Neural progenitor cell (in vitro differentiated cells): ENCODE measurements around the gene ADCY9. TPM values are rescaled to one million over a fixed set of nuclear protein-coding genes. Genes with fewer than 3 reads are reported as not detected.

Experiments used
- DNase-seq: peaks from one replicate; pipeline ENCODE4 v3.0.0-alpha.2; 2016; ENCODE audit warnings: low spot score
- H2AFZ ChIP-seq: fragments of 200-600 bp; sonication (generic); replicated peaks from 2 replicates; pipeline ENCODE4 v1.6.1; 2016; ENCODE audit warnings: antibody characterized with exemption
- H3F3A ChIP-seq: fragments of 200-600 bp; sonication (generic); 2 replicates; pipeline ENCODE4 v1.6.1; 2016; ENCODE audit warnings: antibody characterized with exemption, low read depth
- H3K27ac ChIP-seq: fragments of 200-600 bp; sonication (generic); 2 replicates; pipeline ENCODE4 v1.5.1; 2016; ENCODE audit warnings: mild to moderate bottlenecking
- H3K27me3 ChIP-seq: fragments of 200-600 bp; sonication (generic); 2 replicates; pipeline ENCODE4 v1.6.1; 2016; ENCODE audit warnings: mild to moderate bottlenecking, moderate library complexity
- H3K36me3 ChIP-seq: fragments of 200-600 bp; sonication (generic); 2 replicates; pipeline ENCODE4 v1.5.1; 2016
- H3K4me1 ChIP-seq: fragments of 200-600 bp; sonication (generic); 2 replicates; pipeline ENCODE4 v1.6.1; 2016; ENCODE audit warnings: mixed run types
- H3K4me2 ChIP-seq: fragments of 200-600 bp; sonication (generic); 2 replicates; pipeline ENCODE4 v1.6.1; 2016
- H3K4me3 ChIP-seq: fragments of 200-600 bp; sonication (generic); 2 replicates; pipeline ENCODE4 v1.5.1; 2016
- H3K79me2 ChIP-seq: fragments of 200-600 bp; sonication (generic); 2 replicates; pipeline ENCODE4 v1.6.1; 2016; ENCODE audit warnings: low read depth
- H3K9ac ChIP-seq: fragments of 200-600 bp; sonication (generic); 2 replicates; pipeline ENCODE4 v1.6.1; 2016
- H3K9me3 ChIP-seq: fragments of 200-600 bp; sonication (generic); 2 replicates; pipeline ENCODE4 v1.5.1; 2016; ENCODE audit warnings: low read depth
- H4K20me1 ChIP-seq: fragments of 200-600 bp; sonication (generic); 2 replicates; pipeline ENCODE4 v1.6.1; 2016; ENCODE audit warnings: low read depth
- H3K27ac Mint-ChIP-seq: 3 replicates; pipeline ENCODE4 v1.8.0; 2021; ENCODE audit warnings: mixed read lengths
- H3K27me3 Mint-ChIP-seq: 2 replicates; pipeline ENCODE4 v1.8.0; 2022; ENCODE audit warnings: low read depth, mild to moderate bottlenecking, inconsistent platforms, moderate library complexity, mixed read lengths; ENCODE audit not compliant: insufficient read depth
- H3K36me3 Mint-ChIP-seq: 3 replicates; pipeline ENCODE4 v1.8.0; 2021; ENCODE audit warnings: mixed read lengths
- H3K4me1 Mint-ChIP-seq: 3 replicates; pipeline ENCODE4 v1.8.0; 2021; ENCODE audit warnings: mixed read lengths
- H3K4me3 Mint-ChIP-seq: 3 replicates; pipeline ENCODE4 v1.8.0; 2021; ENCODE audit warnings: mild to moderate bottlenecking, moderate library complexity, mixed read lengths
- H3K9me3 Mint-ChIP-seq: 3 replicates; pipeline ENCODE4 v1.8.0; 2020; ENCODE audit warnings: mixed read lengths
- EZH2 ChIP-seq: fragments of 200-600 bp; sonication (generic); IDR thresholded peaks from 2 replicates; pipeline ENCODE4 v1.6.1; 2017; ENCODE audit warnings: antibody characterized with exemption, mild to moderate bottlenecking, moderate library complexity
- EZH2phosphoT487 ChIP-seq: fragments of 200-600 bp; sonication (generic); IDR thresholded peaks from 2 replicates; pipeline ENCODE4 v1.6.1; 2017; ENCODE audit warnings: antibody characterized with exemption
- total RNA-seq: library from RNA; depleted of rRNA; stranded (reverse); fragments of >200 nt; gene quantifications from 2 replicates; pipeline ENCODE4 v1.2.3, GENCODE V29; 2015; ENCODE audit warnings: low replicate concordance
- TF ChIP-seq, protein P1 (sequence below): fragments of 200-600 bp; sonication (generic); IDR thresholded peaks from 2 replicates; pipeline ENCODE4 v1.5.1; 2017; ENCODE audit warnings: antibody characterized with exemption, mild to moderate bottlenecking

ADCY9 gene
- 1.2 and 3.4 TPM in 2 replicates for total RNA-seq

DNA sequence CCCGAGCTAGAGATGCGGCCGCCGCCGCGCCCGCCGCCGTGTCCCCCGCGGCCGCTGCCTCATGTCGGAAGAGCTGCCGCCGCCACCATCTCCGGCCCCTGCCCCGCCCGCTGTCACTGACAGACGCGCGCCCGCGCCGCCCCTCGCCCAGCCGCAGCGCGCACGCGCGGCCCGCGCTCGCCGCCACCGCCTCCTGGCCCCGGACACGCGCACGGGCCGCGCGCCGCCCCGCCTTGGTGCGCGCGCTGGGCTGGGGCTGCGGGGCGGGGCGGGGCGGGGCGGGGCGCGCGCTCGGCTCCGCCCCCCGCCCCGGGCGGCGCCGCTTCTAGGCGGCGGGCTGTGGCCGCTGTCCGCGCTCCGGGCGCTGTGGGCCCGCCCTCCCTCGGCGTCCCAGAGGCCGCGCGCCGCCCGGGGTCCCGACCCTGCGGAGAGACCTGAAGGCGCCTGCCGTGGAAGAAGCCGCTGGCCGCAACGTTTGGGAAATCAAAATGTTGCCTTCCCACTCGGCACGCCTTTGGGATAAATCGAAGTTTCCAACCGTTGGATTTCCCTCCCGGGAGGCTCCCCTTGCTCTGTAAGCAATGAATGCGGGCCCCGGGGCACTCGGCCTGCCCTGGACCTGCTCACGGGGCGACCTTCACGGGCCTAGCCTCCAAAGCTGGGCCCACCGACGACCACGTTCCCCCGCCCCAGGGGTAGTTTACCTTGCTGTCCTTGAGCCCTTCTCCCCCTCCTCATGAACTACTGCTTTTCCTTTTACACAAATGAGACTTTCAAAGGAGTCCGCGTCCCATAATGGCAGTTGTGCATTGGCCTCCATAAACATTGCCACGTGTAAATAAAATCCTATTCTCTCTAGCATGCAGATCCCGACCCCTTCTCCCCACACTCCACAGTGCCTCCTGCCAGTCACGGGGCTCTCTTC lies at the start of gene ADCY9:
ADCY9 (minus strand) TSS at position 118 of the 925 bp plus-strand sequence. CDS start 1,000 bp downstream, outside the sequence.
- H3K4me3 Mint-ChIP-seq, result peak within 1 kb of the TSS; percentile 89
- H3K4me3 ChIP-seq, result peak within 1 kb of the TSS; percentile 61
- peak within 1 kb of the TSS; percentile 90 for H3K4me2 ChIP-seq
- H3K9ac ChIP-seq, result no peak within 1 kb of the TSS
- H3K27me3 ChIP-seq, result peaks cover 58% of the 10 kb centered on the region
- H2AFZ ChIP-seq, result peak within 1 kb of the TSS; percentile 98
- peaks cover 11% of the 10 kb centered on the region for H3K27me3 Mint-ChIP-seq
- DNase-seq, result peak; percentile 96
- no peaks in the 10 kb centered on the region for H4K20me1 ChIP-seq
- no peak within 1 kb of the TSS for H3K27ac ChIP-seq
- H3K4me1 Mint-ChIP-seq, result peaks cover 38% of the 10 kb centered on the region
- H3K79me2 ChIP-seq, result no peaks in the 10 kb centered on the region
- peaks cover 9% of the 10 kb centered on the region for H3F3A ChIP-seq
- peaks cover 2% of the 10 kb centered on the region for H3K9me3 Mint-ChIP-seq
- H3K4me1 ChIP-seq, result peaks cover 4% of the 10 kb centered on the region
- no peaks in the 10 kb centered on the region for H3K9me3 ChIP-seq
- peak within 1 kb of the TSS; percentile 29 for H3K27ac Mint-ChIP-seq
- H3K36me3 Mint-ChIP-seq, result peaks cover 11% of the 10 kb centered on the region
- no peaks in the 10 kb centered on the region for H3K36me3 ChIP-seq
- TF ChIP-seq, protein P1, sequence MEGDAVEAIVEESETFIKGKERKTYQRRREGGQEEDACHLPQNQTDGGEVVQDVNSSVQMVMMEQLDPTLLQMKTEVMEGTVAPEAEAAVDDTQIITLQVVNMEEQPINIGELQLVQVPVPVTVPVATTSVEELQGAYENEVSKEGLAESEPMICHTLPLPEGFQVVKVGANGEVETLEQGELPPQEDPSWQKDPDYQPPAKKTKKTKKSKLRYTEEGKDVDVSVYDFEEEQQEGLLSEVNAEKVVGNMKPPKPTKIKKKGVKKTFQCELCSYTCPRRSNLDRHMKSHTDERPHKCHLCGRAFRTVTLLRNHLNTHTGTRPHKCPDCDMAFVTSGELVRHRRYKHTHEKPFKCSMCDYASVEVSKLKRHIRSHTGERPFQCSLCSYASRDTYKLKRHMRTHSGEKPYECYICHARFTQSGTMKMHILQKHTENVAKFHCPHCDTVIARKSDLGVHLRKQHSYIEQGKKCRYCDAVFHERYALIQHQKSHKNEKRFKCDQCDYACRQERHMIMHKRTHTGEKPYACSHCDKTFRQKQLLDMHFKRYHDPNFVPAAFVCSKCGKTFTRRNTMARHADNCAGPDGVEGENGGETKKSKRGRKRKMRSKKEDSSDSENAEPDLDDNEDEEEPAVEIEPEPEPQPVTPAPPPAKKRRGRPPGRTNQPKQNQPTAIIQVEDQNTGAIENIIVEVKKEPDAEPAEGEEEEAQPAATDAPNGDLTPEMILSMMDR, result no peak
- TF ChIP-seq EZH2 (no peak), EZH2phosphoT487 (no peak)

DNA sequence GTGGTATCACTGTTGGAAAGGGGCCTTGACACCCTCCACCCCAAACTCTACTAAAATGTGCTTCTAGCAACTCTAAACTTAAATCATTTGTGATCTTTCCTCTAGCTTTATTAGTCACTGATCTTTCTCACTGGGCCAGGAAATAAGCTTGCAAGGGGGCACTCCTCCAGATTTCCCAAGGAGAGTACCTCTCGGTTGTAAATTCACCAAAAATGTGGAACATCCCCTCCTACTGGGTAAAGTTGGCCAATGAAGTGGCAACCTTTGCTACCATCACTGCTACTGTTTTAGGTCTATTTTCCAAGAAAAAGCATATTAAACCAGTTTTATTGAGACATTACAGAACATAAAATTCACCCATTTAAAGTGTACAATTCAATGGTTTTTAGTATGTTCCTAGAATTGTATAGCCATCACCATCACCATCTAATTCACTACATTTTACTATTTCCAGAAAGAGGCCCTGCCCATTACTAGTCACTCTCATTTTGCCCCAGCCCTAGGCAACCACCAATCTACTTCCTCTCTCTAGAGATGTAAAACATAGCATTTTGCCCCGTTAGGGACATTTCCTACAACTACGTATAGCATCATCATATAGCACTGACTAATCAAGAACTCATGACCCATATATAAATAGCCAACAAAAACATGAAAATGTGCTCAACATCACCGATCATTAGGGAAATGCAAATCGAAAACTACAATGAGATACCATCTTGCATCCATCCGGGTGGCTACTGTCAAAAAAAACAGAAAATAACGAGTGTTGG lies 44.6 kb upstream of the ADCY9 start:
- no peak overlapping the region for H3K4me3 Mint-ChIP-seq
- DNase-seq, result no peak
- Histone ChIP-seq H3F3A (no peaks in the 10 kb centered on the region), H3K9me3 (no peaks in the 10 kb centered on the region), H3K4me3 (no peak overlapping the region), H3K27me3 (no peaks in the 10 kb centered on the region), H3K27ac (no peak overlapping the region), H3K79me2 (no peaks in the 10 kb centered on the region), H3K9ac (no peak overlapping the region), H3K4me1 (no peaks in the 10 kb centered on the region), H4K20me1 (no peaks in the 10 kb centered on the region), H3K36me3 (no peaks in the 10 kb centered on the region), H2AFZ (no peak overlapping the region), H3K4me2 (no peak overlapping the region)
- peaks cover 4% of the 10 kb centered on the region for H3K27me3 Mint-ChIP-seq
- H3K4me1 Mint-ChIP-seq, result no peaks in the 10 kb centered on the region
- no peaks in the 10 kb centered on the region for H3K9me3 Mint-ChIP-seq
- TF ChIP-seq, protein P1, result no peak
- TF ChIP-seq EZH2 (no peak), EZH2phosphoT487 (no peak)
- H3K27ac Mint-ChIP-seq, result no peak overlapping the region
- H3K36me3 Mint-ChIP-seq, result no peaks in the 10 kb centered on the region

DNA sequence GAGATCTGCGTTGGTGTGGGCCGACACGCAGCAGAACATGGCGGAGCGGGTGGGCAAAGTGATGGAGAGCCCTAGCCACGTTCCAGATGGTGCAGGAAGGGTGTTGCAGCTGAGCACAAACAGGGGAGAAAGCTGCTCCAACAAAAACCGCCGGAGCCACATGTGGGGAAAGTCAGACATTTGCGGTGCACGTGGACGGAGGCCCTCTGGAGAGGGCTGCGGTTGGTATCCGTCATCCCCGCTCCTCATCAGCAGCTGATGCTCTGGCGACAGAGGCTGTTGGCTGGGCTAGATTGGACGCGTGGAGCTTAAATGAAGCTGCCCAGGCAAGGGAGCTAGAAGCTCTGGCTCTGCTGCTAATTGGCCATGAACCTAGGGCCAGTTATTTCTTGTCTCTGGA lies 43.5 kb upstream of the ADCY9 start:
- H3K4me1 Mint-ChIP-seq, result no peaks in the 10 kb centered on the region
- Histone ChIP-seq H3K79me2 (no peaks in the 10 kb centered on the region), H3K27me3 (no peaks in the 10 kb centered on the region), H3K4me3 (no peak overlapping the region), H3K4me1 (no peaks in the 10 kb centered on the region), H3K36me3 (no peaks in the 10 kb centered on the region), H3F3A (no peaks in the 10 kb centered on the region), H2AFZ (no peak overlapping the region), H3K4me2 (no peak overlapping the region), H3K9me3 (no peaks in the 10 kb centered on the region), H3K9ac (no peak overlapping the region), H4K20me1 (no peaks in the 10 kb centered on the region), H3K27ac (no peak overlapping the region)
- no peak for TF ChIP-seq EZH2
- no peak for TF ChIP-seq EZH2phosphoT487
- TF ChIP-seq, protein P1, result no peak
- DNase-seq, result no peak
- H3K4me3 Mint-ChIP-seq, result no peak overlapping the region
- peaks cover 2% of the 10 kb centered on the region for H3K27me3 Mint-ChIP-seq
- no peak overlapping the region for H3K27ac Mint-ChIP-seq
- no peaks in the 10 kb centered on the region for H3K36me3 Mint-ChIP-seq
- no peaks in the 10 kb centered on the region for H3K9me3 Mint-ChIP-seq
